ENCODE data around the gene ENOX1.

The ENOX1 gene

DNA sequence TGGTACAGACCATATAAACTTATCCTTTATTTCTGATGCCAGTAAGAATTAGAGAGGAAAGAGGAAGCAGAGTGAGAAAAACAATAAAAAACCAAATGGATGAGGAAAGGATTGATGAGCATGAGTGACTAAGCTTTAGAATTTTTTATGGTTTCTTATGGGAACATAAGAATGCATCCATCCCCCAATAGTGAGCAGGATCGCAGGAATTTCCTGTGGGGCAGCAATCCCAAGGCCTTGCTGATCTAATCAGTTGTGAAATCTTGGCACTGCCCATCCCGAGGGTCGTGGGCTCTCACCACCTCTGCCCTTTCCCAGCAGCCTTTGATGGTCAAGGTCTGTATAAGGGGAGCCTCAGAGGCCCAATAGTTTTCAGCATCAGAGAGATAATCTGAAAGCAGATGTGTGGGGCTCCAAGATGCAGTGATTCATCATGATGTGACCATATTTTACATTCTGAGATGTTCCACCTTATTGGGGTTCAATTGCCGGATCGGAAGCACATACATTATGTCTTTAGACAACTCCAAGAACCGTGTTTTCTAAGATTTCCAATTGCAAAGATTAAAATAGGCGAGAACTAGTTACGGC lies 541.3 kb downstream of the ENOX1 start:
- no peak for DNase-seq (ENCODE audit: low spot score)

GRCh38 chr13:43244481-43244880 lies 542.3 kb downstream of the ENOX1 start:
- no peak for DNase-seq (ENCODE audit: low spot score)

DNA sequence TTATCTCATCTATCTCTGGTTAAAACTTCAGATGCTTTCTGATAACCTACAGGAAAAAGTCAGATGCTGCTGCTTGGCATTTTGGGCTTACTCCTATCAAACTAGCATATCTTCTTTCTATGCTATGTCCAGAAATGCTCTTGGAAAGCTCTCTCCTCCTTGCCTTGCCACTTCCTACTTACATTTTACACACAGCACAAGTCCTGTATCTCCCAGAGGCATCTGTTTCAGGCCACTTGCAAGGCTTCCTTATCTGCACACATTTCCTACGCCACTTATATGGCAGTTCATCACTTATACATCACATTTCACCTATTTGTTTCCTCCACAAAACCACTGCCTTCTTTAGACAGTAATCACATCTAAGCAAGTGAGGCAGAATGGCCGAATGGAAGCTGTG lies 543.1 kb downstream of the ENOX1 start:
- no peak for DNase-seq (ENCODE audit: low spot score)

GRCh38 chr13:43242040-43242439 lies 544.7 kb downstream of the ENOX1 start:
- no peak for DNase-seq (ENCODE audit: low spot score)

DNA sequence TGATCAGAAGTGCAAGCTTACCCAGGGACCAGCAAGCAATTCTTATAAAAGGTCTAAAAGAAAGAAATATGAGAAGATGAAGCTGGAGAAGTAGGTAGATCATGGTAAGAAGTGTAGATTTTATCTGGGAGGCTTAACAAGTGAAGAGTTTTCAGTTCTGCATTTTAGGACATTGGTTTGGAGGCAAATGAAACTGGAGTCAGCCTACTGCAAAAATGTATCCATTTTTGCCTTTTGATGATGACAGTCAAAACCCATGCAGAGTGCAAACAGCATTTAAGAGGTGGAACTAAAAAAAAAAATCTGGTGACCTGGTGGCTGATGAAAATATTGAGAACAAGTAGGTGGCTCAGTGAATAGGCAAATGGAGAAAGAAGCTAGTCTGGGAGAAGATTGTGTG lies 546.5 kb downstream of the ENOX1 start:
- no peak for DNase-seq (ENCODE audit: low spot score)

GRCh38 chr13:43239275-43239840 lies 547.4 kb downstream of the ENOX1 start:
- DNase-seq (ENCODE audit: low spot score) = no peak

GRCh38 chr13:43238341-43239083 lies 548.3 kb downstream of the ENOX1 start:
- no peak for DNase-seq (ENCODE audit: low spot score)

- no peak for DNase-seq (ENCODE audit: low spot score)
Observed at GRCh38 chr13:43237616-43238015, 549.2 kb downstream of the ENOX1 start.

DNA sequence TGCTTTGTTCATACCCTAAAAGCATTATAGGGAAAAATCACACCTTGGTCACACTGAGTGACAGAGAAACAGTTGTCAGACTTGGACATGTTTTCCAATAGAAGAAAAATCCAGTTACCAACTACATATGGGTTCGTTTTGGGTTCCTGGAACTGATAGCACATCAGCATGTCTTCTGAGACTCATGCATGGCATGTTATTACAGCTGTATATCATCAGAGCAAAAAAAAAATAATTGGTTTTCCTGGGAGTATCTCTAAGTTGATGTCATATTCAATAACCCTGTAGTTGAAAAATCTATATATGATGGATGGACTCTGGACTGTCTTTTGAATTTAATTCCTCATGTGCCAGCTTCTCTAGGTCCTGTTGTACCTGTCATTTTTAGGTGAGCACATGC lies 551.7 kb downstream of the ENOX1 start:
- DNase-seq (ENCODE audit: low spot score) = no peak

DNA sequence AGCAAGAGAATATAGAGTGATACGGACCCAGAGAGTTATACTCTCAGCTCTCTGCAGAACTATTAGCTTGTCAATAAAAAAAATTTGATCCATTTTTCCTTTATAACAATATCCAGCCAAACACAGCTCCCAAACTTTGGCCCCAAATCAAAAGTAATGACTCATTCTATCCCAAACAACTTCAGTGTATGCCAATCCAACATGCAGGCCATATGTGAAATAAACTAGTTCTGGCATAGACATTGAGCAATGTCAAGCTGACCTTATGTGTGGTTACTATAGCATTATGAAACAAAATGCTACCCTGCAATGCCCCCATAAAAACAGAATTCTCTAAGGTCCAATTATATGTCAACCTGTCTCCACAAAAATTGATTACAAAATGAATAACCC lies 553.9 kb downstream of the ENOX1 start:
- no peak for DNase-seq (ENCODE audit: low spot score)

- no peak for DNase-seq (ENCODE audit: low spot score)
Observed at GRCh38 chr13:43232144-43232872, 554.5 kb downstream of the ENOX1 start.

GRCh38 chr13:43230989-43231388 lies 555.8 kb downstream of the ENOX1 start:
- DNase-seq (ENCODE audit: low spot score) = no peak

DNA sequence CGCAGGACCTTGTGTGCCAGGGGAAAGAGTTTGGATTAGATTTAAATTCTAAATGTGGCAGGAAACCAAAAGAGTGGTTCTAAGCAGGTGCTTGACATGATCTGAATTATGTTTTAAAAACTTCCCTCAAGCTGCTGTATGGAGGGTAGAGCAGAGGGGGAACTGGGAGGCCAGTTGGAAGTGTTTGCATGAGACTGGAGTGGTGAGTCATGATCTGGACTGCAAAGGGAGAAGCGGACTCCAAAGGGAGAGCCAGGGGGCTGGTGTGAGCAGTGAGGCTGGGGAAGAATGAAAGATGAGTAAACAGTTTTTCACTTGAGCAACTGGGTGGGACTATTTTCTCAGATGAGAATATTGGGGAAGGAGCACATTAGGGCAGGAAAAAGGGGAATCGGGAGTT lies 557.3 kb downstream of the ENOX1 start:
- no peak for DNase-seq (ENCODE audit: low spot score)

DNA sequence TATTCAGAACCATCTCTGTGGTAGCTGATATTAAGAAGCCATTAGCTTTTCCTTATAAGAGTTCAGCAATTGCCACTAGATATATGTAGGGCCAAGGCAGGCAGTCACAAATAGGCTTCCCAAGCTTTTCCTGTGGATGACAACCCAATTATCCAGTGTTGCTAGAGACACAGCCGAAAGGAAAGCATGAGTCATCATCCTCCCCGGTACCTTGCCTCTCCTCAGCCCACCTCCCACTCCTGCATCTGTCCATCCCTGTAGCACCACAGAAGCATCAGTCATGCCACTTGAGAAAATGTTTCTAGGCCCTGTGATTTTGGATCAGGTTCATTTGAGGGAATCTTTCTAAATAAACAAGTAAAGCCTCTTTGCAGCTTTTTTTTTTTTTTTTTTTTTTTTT lies 559.1 kb downstream of the ENOX1 start:
- no peak for DNase-seq (ENCODE audit: low spot score)

DNA sequence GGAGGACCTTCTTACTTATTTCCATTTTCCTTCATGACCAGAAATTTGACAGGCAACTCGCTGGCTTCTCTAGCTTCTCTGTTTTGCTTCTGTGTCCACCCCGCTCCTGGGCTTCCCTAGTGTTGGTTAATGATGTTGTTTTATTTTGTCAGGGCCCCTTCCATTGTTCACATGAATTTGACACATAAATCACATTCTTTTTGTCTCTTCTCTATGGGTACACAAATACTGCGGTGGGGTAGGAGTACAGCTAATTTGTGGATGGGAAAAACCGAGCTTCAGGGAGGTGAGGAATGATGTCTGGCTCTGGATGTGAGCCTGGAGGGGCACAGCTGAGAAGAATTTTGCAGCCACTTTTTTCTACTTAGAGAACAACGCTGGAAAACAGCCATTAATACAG lies 563.6 kb downstream of the ENOX1 start:
- DNase-seq (ENCODE audit: low spot score) = no peak

DNA sequence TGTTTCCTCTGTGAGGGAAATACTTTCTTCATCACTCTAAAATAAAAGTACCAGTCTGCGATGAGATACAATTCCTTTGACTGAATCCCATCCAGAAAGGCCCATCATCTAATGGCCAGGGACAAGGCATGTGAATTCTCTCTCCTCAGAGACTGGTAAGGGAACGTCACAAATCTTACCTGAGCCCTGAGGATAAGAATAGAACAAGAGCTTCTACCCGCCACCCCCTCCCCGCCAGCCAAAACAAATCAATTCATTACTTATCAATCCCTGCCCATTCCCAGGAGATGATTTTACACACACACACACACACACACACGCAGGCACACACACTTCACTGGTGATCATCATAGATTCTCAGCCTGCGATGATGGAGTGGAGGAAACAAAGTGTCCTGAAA lies 564.7 kb downstream of the ENOX1 start:
- DNase-seq (ENCODE audit: low spot score) = no peak

DNA sequence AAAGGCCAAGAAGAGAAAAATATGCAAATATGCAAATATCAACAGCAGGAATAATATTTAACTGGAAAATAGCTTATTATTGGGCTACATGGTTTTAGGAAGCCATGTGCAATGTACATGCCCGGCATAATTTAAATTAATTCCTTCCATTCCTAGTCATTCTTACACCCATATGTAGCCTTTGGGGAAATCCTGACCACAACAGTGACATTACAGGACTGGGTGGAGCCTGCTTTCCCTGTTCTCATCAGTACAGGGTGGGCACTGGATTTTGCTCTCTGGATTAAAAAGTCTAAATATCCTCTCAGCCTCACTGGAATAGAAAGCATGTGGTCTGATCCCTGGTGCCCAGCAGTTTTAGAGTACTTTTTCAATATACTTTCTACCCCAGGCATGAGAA lies 565.2 kb downstream of the ENOX1 start:
- DNase-seq (ENCODE audit: low spot score) = no peak

DNA sequence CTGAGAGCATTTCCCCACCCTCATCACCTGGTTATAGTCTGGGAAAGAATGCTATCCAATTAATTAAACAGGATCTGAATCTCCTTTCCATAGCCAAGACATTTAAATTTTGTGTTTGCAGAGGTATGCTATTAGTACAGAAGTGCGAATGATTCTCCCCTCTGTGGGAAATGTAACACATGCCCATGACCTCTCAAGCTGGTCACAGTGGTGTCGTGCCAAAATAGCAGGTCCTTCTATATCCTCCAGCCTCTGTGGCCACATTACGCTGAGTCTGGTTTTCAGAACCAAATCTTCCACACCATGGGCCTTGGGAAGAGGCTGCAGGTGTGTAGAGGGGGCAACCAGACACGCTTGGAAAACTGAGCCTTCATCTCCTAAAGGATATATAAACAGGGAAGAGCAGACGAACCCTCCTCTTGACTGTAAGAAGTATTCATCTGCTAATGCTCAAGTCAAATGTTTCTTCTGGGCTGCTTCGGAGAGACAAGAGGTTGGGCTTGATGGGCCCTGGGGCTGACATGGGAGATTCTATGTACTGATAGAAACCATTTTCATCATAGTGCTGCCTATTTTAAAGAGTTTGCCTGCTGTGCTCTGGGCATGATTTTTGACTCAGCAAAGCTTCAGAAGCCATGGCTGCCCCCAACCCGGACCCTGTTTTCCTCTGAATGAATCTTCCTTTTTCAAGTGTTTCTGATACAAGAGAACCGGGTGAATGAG lies 565.7 kb downstream of the ENOX1 start:
- no peak for DNase-seq (ENCODE audit: low spot score)

DNA sequence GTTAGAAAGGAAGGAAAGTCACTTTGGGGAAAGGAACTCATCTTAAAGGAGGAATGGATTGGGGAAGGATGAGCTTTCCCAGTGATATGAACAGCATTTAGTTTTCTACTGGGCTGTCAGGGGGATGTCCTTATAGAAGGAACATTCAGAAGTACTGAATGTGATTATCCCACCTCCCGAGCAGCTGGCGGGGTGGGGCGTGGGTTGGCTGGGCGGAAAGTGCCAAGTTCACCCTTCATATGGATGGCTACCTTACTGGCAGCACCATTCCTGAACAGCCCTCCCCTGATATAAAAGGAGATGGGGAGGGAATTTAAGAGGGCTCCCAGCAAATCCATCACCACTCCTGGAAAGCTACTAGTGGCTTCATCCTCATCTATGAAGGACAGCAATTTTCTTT lies 572.6 kb downstream of the ENOX1 start:
- DNase-seq (ENCODE audit: low spot score) = no peak

- no peak for DNase-seq (ENCODE audit: low spot score)
Observed at GRCh38 chr13:43206838-43207237, 579.9 kb downstream of the ENOX1 start.

DNA sequence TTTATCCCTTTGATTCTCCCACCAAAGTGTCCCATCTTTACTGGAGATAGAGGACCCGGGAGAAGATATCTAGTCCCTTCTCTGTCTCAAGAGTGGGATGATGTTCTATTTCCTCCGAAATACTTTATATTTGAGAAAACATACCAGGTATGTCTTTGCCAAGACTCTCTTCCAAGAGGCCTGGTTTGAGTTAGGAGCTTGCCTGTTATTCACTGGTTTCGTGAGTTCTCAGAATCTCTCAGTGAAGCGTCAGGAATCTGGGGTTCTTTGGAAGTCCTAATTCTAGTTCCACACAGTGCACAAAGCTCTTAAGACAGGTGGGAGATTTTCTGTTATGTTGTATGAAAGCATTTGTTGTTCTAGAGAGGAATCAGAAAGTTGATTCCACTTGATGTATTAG lies 581.4 kb downstream of the ENOX1 start:
- no peak for DNase-seq (ENCODE audit: low spot score)

GRCh38 chr13:43204591-43204990 lies 582.2 kb downstream of the ENOX1 start:
- DNase-seq (ENCODE audit: low spot score) = no peak
